A673 (cell line): ENCODE measurements around the gene ZNF580. TPM values are rescaled to one million over a fixed set of nuclear protein-coding genes. Genes with fewer than 3 reads are reported as not detected.

Experiments
- BruUV-seq: library from RNA; stranded (reverse); fragments of 400-500 nt; replicated peaks from 2 replicates; lab custom pipeline; 2021; lab: Mats Ljungman, UMichigan
- CTCF ChIA-PET: fragments of 300-600 bp; sonication (Branson Sonifier 250); formaldehyde crosslinking; loops from one replicate; lab custom pipeline; 2022; ENCODE audit warnings: antibody characterized with exemption; lab: Charles Lee
- POLR2A ChIA-PET: fragments of 300-600 bp; sonication (Branson Sonifier 250); formaldehyde crosslinking; loops from one replicate; lab custom pipeline; 2022; ENCODE audit warnings: antibody characterized with exemption; ENCODE audit not compliant: low non-redundant PET; lab: Charles Lee
- DNase-seq: peaks from one replicate; pipeline ENCODE4 v3.0.0-alpha.2; 2015; ENCODE audit warnings: low spot score
- H3K27ac ChIP-seq: fragments of 200-600 bp; sonication (generic); 2 replicates; pipeline ENCODE4 v1.5.1; 2016; ENCODE audit warnings: mixed run types, low read depth, mild to moderate bottlenecking, mixed read lengths, antibody characterized with exemption, low read length; ENCODE audit not compliant: poor library complexity, severe bottlenecking
- H3K27me3 ChIP-seq: fragments of 200-600 bp; sonication (generic); replicated peaks from 2 replicates; pipeline ENCODE4 v1.6.1; 2017; ENCODE audit warnings: mixed run types, low read depth, mild to moderate bottlenecking, mixed read lengths, antibody characterized with exemption, low read length; ENCODE audit not compliant: insufficient read depth, poor library complexity
- H3K36me3 ChIP-seq: fragments of 200-600 bp; sonication (generic); 2 replicates; pipeline ENCODE4 v1.6.1; 2016; ENCODE audit warnings: mixed run types, mild to moderate bottlenecking, mixed read lengths, antibody characterized with exemption, low read length; ENCODE audit not compliant: insufficient read depth, poor library complexity, severe bottlenecking
- H3K4me1 ChIP-seq: fragments of 200-600 bp; sonication (generic); 2 replicates; pipeline ENCODE4 v1.6.1; 2017; ENCODE audit warnings: mixed run types, mild to moderate bottlenecking, mixed read lengths, antibody characterized with exemption, low read length; ENCODE audit not compliant: insufficient read depth, poor library complexity, severe bottlenecking
- H3K4me3 ChIP-seq: fragments of 200-600 bp; sonication (generic); 2 replicates; pipeline ENCODE4 v1.5.1; 2016; ENCODE audit warnings: low read depth, mixed run types, mild to moderate bottlenecking, mixed read lengths, low read length; ENCODE audit not compliant: poor library complexity, severe bottlenecking
- H3K9me3 ChIP-seq: fragments of 200-600 bp; sonication (generic); 2 replicates; pipeline ENCODE4 v1.6.1; 2016; ENCODE audit warnings: mixed run types, low read depth, mild to moderate bottlenecking, mixed read lengths, antibody characterized with exemption, low read length; ENCODE audit not compliant: poor library complexity, severe bottlenecking
- EZH2 ChIP-seq: fragments of 200-600 bp; sonication (generic); IDR thresholded peaks from 2 replicates; pipeline ENCODE4 v1.6.1; 2017; ENCODE audit warnings: borderline replicate concordance, low read depth, mild to moderate bottlenecking, mixed read lengths, antibody characterized with exemption, low read length; ENCODE audit not compliant: poor library complexity, severe bottlenecking
- intact Hi-C: fragments of 100-400 bp; cut with micrococcal nuclease; formaldehyde crosslinking; loops from one replicate; pipeline ENCODE4 v1.10.0; 2022; ENCODE audit not compliant: unreplicated experiment
- total RNA-seq: library from RNA; stranded (reverse); gene quantifications from 2 replicates; pipeline ENCODE4 v1.2.3, GENCODE V29; 2021
- TF ChIP-seq, protein P1 (sequence below): fragments of 300-800, 200-600 bp; sonication (generic); conservative IDR thresholded peaks from 2 replicates; pipeline ENCODE4 v1.5.1; 2017; ENCODE audit warnings: low read depth, mild to moderate bottlenecking, antibody characterized with exemption, low read length, moderate library complexity, mixed read lengths

Gene ZNF580
- total RNA-seq, 1 experiment from 2014 or later, result 49.1 TPM

GRCh38 chr19:55656552-55656951, 15.8 kb downstream of the ZNF580 start:
- Histone ChIP-seq H3K27me3 (no peaks in the 10 kb centered on the region), H3K4me3 (peak overlapping the region; percentile 83), H3K27ac (peak overlapping the region; percentile 99), H3K36me3 (peaks cover 33% of the 10 kb centered on the region), H3K4me1 (peaks cover 18% of the 10 kb centered on the region), H3K9me3 (no peaks in the 10 kb centered on the region)
- intact Hi-C loops, result loop anchor here (2.0 kb wide), 1 partner anchor 14 kb away; no protein-coding TSS in a partner anchor
- ChIA-PET POLR2A (no interaction called here), CTCF (interaction anchor here (2.1 kb wide), 1 partner anchor 15 kb away, joined by 6 read pairs; no protein-coding TSS in a partner anchor)
- no peak for DNase-seq
- no TSS peak for BruUV-seq
- TF ChIP-seq, protein P1, sequence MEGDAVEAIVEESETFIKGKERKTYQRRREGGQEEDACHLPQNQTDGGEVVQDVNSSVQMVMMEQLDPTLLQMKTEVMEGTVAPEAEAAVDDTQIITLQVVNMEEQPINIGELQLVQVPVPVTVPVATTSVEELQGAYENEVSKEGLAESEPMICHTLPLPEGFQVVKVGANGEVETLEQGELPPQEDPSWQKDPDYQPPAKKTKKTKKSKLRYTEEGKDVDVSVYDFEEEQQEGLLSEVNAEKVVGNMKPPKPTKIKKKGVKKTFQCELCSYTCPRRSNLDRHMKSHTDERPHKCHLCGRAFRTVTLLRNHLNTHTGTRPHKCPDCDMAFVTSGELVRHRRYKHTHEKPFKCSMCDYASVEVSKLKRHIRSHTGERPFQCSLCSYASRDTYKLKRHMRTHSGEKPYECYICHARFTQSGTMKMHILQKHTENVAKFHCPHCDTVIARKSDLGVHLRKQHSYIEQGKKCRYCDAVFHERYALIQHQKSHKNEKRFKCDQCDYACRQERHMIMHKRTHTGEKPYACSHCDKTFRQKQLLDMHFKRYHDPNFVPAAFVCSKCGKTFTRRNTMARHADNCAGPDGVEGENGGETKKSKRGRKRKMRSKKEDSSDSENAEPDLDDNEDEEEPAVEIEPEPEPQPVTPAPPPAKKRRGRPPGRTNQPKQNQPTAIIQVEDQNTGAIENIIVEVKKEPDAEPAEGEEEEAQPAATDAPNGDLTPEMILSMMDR, result no peak
- no peak for TF ChIP-seq EZH2

GRCh38 chr19:55656988-55657747, 16.4 kb downstream of the ZNF580 start:
- intact Hi-C loops, result loop anchor here (2.0 kb wide), 1 partner anchor 14 kb away; no protein-coding TSS in a partner anchor
- ChIA-PET POLR2A (no interaction called here), CTCF (interaction anchor here (2.1 kb wide), 1 partner anchor 15 kb away, joined by 6 read pairs; no protein-coding TSS in a partner anchor)
- peaks cover 18% of the 10 kb centered on the region for H3K4me1 ChIP-seq
- H3K27me3 ChIP-seq, result no peaks in the 10 kb centered on the region
- H3K9me3 ChIP-seq, result no peaks in the 10 kb centered on the region
- no TSS peak for BruUV-seq
- peak overlapping the region; percentile 99 for H3K27ac ChIP-seq
- peak overlapping the region; percentile 83 for H3K4me3 ChIP-seq
- TF ChIP-seq, protein P1, result no peak
- no peak for TF ChIP-seq EZH2
- no peak for DNase-seq
- H3K36me3 ChIP-seq, result peaks cover 39% of the 10 kb centered on the region

DNA sequence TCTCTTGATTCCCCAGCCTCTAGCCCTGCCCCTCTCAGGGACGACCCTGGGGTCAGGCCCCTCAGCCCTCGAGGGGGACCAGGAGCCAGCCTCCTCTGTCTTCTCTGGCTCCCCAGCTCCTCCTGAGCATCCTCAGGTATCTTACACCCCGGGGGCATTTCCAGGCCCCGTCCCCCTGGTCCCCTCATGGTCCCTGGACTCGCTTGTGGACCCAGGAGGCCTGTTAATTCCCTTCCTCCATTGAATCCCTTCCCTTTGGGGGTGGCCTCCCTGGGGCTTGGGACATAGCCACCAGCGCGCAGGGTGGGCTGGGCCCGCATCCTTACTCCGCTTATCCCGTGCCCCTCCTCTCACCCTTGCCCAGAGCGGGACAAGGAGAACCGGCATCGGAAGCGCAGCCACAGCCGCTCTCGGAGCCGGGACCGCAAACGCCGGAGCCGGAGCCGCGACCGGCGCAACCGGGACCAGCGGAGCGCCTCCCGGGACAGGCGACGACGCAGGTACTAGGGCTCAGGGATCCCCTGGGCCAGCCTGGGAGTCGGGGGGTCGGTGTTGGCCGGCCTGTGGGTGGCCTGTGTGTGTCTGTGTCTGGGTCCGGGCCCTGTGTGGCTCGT, 18.2 kb downstream of the ZNF580 start:
- no peak overlapping the region for H3K4me3 ChIP-seq
- CTCF ChIA-PET, result no interaction called here
- DNase-seq, result no peak
- H3K9me3 ChIP-seq, result no peaks in the 10 kb centered on the region
- peak overlapping the region; percentile 60 for H3K27ac ChIP-seq
- POLR2A ChIA-PET, result no interaction called here
- intact Hi-C loops, result no loop called here
- H3K36me3 ChIP-seq, result peaks cover 53% of the 10 kb centered on the region
- H3K4me1 ChIP-seq, result peaks cover 18% of the 10 kb centered on the region
- BruUV-seq, result no TSS peak
- no peak for TF ChIP-seq EZH2
- TF ChIP-seq, protein P1, result no peak
- H3K27me3 ChIP-seq, result no peaks in the 10 kb centered on the region
